Activated CD4-positive, alpha-beta T cell treated with anti-CD3 and anti-CD28 coated beads, Interleukin-2, Interleukin-6, amounts not matched to agents 100 ng/mL and 50 ng/mL, durations not matched to agents 16 hours and 8 hours (primary cell): ENCODE data around the gene TOX3.

ENCODE experiments used
- DNase-seq: peaks from one replicate; pipeline ENCODE4 v3.0.0-alpha.2; 2020

TOX3 gene

DNA sequence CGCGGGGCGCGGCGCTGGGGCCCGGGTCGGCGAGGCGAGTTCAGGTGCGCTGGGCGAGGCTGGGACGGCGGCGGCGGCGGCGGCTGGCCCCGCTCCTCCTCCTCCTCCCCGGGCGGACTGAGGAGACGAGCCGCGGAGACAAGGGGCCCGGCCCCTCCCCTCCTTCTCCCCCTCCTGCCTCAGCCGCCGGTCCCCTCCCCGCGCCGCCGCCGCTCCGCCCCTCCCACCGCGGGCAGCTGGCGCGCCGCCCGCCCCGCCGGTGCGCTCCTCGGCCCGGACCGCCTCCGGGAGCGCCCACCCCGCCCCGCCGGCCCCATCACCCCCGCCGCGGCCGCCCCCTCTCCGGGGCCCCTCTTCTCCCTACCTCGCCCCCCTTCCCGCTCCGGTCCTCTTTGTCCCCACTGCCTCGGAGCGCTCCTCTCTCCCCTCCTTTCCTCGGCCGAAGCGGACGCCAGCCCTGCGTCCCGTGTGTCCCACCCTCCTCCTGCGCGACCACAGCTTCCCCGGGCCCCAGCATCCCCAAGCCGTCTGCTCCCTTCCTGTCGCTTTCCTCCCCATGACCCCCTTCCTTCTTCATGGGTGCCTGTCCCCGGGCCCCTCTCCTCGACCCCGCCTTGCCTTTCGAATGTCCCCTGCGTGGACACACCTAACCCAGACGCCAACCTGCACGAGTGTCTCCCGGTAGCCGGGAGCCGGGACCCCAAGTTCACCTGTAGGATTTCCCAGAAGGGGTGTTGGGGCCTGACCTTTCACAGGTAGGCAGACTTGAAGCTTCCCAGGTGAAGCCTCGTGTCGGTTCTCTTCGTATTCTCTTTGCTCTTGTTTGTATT lies at the start of gene TOX3:
TOX3 (minus strand) TSS at position 140 of the 830 bp plus-strand sequence. CDS start 420 bp downstream, outside the sequence.
- no peak for DNase-seq

DNA sequence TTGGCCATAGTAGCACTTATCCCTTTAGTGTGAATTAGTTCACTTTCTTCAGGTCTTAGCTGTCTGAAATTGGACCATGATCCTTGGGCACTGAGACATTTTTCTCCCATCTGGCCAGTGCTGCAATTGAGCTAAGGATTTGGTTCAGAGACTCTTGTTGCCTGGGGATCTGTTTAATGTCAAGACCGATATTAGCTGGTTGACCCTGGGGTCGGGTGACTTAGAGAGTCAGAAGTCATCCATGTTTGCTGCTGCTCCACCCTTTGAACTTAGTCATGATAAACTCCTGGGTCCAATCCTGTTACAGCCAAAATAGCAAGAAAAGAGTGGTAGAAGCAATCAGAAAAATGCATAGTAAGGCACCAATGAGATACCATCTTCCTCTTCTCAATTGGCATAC lies 45.8 kb upstream of the TOX3 start:
- DNase-seq: no peak

DNA sequence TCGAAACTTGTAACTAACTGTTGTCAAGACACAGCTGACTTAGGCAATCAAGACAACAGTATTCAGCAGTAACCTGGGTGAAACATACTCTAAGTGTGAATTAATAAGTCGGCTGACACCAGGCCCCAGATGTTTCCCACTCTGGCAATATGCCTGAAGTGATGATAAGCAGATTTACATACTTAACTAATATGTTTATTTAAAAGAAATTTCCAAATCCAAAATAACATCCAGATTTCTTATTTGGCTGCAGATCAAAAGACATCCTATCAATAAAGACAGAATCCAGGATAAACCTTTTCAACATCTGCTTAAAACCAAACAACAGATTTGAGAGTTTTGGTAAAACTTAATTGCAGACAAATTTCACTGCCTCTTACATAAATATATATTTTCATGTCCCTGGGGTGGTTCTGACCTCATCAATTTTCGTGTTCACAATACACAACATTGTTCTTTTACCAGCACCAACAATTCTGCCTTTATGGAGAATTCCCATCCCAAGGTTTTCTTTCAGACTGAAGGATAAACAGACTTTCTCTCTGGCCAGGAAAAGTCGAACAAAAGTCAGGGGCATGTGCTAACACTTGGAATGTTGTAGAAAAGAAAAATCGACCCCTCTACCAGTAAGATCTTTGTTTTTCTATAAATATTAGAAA lies 45.1 kb upstream of the TOX3 start:
- DNase-seq: no peak

DNA sequence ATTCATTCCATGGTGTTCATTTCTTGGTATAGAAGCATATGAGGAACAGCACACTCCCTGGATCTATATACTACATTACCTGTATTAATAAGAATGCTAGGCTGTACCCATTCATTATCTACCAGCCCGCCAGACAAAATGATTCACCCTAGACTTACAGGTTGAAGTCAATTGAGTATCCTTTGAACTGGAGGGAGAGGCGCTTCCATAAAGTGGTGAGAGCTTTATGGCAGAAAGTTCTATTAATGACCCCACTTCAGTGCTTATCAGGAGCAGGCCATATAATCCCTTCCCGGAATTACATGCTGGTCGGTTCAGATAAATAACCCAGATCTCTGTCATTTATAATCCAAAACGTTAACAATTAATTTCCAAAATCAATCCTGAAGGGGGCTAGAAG lies 44.5 kb upstream of the TOX3 start:
- no peak for DNase-seq

DNA sequence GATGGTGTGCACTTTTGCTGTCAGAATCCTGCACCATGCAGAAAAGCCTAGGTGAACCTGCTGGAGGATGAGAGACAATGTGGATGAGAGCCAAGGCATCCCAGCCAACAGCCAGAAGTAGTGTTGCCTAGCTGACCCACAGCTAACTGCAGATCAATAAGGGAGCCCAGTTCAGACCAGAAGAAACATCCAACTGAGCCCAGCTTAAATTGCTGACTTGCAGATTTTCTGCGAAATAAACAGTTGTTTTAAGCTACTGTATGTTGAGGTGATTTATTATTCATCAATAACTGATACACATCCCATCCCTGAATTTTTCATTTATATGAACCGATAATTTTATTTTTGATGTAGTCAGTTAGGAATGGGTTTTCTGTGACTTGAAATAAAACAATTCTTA lies 39.2 kb upstream of the TOX3 start:
- DNase-seq: no peak

DNA sequence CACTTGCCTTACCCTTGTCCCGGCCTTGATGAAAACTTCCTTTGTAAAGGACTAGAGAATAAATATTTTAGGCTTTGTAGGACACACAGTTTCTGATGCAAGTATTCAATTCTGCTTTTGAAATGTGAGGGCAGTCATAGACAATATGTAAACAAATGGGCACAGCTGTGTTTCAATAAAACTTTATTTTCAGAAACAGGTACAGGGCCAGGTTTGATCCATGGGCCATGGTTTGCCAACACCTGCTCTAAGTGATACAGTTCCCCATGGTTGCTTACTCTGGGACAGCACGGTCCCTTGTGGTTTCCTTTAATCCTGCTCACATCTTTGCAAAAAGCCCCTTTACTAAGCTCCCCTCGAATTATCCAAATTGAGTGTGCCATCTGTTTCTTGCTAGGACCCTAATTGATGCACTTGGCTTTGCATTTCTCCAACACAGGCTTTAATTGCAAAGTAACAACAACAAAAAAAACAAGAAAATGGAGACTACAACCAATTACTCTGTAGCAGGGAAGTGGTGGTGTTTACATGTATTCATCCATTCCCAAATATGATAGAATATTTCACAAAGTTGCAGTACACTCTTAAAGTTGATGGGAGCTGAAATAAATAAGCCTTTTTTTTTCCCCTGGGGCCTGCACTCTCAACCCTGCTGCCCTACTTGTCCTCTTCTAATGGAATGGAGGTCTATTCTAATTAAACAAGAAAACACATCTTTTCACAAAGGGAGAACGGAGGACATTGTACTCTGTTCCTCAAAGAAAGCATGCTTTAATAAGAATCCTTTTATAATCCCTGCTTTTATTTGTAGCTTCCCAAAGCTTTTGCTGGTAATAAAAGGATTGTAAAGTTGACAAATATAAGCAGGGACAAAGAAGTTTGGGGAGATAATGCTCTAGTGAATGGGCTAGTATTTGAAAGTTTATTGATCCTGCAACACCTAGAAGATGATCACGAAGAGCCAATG lies 37.7 kb upstream of the TOX3 start:
- no peak for DNase-seq

DNA sequence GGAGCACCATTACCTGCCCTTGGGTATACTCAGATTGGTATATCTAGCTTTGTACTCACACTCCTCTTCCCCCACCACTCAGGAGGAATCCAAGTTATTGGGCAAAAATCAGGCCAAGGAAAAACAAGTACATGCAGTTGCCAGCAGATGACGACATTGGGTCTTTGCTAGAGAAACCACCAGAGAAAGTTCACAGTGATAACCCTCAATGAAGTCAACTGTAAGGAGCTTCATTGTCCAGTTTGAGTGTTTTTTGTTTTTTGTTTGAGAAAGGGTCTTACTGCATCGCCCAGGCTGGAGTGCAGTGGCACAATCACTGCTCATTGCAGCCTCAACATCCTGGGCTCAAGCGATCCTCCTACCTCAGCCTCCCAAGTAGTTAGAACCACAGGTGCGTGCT lies 34.6 kb upstream of the TOX3 start:
- no peak for DNase-seq

DNA sequence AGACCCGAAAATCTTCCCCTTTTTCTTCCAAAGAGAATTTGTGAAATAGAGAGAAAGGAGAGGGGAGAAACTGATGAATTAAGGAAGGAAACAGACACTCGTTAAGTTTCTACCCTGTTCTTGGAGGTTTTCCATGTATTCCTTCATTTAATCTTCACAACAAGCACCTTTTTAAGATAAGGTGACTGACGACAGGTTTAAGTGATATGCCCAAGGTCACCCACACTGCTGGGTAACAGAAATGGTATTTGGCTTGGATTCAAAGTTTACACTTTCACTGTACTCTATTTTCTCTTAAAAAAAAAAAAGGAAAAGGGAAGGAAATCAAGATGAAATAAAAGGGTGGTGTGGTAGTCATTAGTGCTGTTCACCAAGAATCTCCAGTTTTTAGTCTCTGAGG lies 33.5 kb upstream of the TOX3 start:
- DNase-seq: no peak

DNA sequence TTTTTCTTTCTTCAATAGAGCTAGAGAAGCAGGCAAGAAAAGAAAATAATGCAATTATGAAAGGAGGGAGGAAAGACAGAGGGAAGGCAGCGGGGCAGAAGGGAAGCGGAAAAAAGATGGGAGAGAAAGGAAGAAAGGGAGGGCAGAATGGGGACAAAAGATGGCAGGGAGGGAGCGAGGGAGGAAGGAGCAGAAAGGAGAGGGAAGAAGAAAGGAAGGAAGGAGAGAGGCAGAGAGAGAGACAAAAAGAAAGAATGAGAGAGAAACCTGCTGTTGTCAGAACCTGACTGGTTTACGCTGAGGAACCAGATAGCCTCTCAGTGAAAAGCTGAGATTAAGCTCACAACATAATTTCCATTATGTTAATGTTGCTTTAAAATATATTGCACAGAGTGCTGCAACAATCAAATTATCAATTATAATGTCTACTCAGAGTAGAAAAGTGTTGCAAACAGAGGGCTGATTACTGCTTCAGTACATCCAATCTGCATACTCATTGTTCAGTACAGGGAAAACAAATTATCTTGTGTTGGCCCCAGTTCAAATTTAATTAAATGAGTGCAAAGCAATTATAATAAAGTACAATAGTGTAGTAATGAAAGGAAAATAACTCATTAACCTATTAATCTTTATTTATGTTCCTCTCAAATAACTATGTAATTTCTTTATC lies 32.0 kb upstream of the TOX3 start:
- no peak for DNase-seq

DNA sequence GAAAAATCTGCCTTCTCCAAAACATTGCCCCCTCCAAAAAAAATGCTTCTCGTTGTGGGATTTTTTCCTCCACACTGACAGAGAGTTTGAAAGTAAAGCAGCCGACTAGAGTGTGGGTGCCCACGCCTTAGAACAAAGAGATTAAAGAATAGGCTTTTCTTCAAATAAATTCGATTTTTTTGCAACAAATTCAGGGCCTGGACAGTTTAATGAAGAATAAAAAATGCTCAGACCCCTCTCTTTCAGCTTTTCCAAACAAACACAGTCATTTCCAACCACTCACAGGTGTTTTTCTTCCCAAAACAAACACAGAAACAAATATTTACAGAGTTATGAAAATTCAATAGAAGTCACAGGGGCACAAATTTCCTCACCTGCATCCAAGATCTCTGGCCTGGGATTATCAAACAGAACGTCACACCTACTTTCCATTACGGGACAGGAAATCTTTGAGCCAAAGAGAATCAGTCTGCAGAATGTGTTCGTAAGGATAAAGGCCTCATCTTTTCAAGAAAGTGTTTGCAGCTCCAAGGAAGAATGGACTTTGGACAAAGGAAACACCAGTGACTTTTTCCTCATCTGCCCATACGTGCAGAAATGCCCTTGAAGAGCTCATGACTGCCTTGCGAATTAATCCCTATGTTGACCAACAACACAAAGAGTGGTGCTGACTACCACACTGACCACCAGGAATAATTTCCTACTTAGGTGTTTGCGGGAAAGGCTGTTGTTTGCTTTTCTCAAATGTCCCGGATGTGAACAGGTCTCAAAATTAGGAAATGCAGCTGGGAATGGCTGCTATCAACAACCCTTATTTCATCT lies 31.3 kb upstream of the TOX3 start:
- no peak for DNase-seq

DNA sequence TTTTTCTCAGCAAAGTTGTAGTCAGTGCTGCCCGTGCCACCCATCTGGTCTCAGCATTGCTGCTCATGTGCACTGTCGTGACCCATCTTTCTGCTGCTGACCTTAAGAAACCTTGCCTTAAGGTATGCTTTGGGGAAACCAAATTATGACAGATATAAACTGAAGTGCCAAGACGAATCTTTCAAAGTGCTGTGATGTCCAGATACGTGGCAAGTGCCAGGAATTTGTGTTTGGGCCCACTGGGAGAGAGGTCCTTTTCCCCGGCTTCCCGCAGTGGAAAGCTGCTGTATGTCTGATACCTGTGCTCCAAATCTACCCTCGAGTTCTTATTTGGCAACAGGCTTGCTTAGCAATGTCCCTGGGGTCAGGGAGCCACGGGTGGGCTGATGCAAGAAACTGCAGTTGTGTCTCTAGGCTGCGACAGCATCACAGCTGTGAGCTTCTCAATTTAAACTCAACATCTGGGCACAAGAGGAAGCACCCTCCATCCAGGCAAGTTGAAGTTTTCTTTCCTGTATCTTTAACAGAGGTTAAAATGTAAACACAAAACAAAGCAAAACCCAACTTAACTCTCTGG lies 30.3 kb upstream of the TOX3 start:
- no peak for DNase-seq

DNA sequence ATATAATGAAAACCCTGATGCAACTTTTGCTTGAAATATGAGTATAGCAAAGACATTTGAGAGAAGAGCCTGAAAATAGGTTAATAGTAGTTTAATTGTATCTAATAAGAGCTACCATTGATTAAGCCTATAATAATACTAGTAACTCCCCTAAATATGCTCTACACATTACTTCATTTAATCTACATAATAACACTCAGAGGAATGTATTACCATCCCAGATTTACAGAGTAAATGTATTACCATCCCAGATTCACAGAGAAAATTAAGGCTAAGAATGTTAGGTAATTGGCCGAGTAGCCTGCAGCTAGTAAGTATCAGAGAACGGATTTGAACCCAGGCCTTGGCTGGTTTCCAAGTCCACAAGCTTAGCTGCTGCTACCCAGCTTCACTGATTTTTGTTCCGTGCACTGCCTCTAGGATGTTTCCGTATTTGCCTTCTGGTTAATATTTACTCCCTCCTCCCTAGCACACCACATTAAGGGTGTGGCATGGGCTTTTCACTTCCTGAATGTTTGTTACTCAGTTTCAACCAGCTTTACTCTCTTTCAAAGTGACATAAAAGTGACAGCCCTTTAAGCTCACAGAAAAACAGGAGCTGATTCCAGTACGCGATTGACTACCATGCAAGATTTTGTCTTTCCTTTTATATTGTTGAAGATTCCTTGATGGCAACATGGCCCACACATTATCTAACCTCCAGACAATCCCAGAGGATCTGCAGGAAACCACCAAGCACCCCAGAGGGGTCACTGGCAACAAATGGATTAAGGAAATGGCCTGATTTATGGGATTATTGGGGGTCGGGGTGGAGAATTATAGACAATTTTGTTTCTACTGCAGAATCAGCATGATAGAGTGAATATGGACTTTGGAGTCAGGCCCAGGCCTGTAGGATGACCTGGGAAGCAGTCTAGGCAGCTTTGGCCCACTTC lies 26.7 kb upstream of the TOX3 start:
- no peak for DNase-seq

DNA sequence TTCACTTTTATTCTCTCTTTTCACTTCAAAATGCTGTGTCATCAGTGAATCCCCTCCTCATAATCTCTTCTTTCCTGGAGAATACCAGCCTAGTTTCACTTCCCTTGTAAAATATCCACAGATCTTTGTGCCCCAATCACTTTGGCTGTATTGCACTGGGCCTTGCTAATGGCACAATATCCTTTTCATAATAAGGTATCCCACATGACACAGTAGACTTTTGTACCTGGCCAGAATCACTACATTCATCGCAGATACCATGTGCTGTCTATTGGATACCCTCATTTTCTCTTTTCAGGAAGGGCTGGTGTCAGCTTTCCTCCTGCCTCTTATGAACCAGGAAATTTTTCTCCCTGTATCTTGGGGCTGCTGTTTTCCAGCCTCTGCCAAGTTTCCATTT lies 25.7 kb upstream of the TOX3 start:
- DNase-seq: no peak

DNA sequence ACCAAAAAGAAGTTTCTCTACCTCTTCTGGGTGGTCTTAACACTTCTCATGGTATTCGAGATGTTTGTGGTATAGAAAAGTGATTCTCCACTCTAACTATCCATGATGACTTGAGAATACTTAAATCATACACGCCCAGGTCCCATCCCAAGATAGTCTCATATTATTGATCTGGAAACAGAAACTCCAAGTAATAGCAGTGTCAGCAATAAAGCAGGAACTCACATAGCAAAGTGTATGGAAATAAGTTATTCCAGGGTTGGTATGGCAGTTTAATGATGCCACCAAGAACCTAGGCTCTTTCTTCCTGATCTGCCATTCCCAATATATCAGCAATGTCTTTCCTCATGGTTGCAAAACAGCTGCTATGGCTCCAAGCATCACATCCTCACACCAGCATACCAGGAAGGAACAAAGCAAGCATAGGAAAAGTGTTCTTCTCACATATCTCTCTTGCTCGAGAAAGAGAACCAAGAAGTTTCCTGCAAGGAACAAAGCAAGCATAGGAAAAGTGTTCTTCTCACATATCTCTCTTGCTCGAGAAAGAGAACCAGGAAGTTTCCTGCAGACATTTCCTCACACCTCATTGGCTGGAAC lies 23.6 kb upstream of the TOX3 start:
- no peak for DNase-seq

DNA sequence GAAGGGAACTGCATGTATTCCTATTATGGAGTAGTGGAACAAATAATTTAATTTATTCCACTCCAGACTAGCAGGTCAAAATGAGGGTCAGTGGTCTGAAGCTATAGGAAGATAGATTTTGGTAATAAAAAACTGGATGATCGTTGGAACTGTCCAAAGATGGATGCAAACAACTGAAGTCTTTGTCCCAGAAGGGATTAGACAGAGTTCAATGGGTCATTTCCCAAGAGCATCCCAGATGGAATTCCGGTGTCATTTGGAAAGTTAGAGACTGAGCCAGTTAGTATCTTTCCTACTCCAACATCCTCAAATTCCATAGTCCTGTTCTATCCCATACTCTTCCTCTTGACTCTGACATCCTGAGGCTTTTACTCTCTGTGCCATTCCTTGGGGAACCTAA lies 22.8 kb upstream of the TOX3 start:
- no peak for DNase-seq

DNA sequence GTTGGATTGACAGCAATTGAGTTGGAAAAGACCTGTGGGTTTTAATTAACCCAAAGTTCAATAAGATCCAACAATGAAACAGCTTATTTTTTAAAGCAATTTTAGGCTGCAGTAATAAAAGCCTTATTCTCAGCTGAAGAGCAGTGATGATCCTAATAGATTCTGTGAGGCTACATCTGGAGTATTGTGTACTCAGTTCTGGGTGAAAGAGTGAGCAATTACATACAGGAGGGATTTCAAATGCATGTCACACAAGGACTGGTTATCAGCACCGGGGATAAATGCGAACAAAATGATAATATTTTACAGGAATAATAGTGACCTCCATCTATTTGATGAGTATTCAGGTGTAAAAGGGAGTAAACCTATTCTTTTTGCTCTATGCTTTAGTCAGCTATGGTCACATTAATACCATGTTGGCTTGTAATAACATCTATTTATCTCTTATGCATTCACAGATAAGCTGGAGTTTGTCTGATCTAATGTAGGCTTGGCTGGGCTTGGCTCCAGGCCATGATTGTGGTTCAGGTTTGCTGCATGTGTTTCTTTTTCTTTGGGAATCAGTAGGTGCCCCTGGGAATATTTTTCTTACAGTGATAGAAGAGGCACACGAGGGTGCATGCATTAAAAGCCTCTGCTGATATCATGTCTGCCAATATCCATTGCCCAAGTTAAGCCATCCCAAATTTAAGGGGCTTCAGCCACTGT lies 22.2 kb upstream of the TOX3 start:
- no peak for DNase-seq

DNA sequence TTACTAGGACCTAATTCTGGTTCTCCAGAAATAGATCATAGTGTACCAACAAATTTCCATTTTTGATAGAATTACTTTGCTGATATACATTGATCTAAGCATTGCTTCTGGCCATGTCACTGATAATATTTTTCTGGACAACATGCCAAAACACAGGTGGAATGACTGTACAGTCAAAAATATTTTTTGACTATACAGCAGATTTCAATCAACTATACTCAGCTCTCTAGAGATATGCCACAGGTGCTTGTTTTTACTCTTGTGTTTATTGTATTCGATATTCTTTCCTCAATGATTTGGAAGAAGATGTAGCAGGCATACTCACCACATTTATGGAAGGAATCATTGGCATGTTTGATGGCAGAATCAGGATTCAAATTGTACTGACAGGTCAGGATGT lies 21.6 kb upstream of the TOX3 start:
- no peak for DNase-seq

DNA sequence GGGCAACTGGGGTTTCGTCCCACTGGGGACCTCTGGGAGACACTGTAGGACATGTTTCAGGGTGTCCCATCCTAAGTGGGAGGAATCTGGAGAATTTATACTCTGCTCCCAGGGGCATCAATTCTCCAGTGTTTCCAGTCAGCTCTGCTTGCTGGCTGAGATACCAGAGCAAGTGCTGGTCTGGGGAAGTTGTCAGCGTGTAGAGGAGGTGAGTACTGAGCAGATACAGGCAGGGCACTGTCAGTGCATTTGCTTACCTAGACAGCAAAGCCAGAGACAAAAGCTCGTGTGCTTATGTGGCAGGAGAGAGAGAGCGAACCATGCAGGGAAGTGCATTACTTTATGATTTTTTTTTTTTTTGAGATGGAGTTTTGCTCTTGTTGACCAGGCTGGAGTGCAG lies 20.2 kb upstream of the TOX3 start:
- no peak for DNase-seq
